HCEC 1CT (cell line): Measurements from ENCODE around the gene RGS3.
"Not testable (repeated sequence)": the region's sequence is repeated elsewhere in the genome, so short reads cannot be mapped to it uniquely, and the experiment has no call there.

Experiments used
- DNase-seq: peaks from one replicate; pipeline ENCODE4 v3.0.0-alpha.2; 2017

The RGS3 gene

DNA sequence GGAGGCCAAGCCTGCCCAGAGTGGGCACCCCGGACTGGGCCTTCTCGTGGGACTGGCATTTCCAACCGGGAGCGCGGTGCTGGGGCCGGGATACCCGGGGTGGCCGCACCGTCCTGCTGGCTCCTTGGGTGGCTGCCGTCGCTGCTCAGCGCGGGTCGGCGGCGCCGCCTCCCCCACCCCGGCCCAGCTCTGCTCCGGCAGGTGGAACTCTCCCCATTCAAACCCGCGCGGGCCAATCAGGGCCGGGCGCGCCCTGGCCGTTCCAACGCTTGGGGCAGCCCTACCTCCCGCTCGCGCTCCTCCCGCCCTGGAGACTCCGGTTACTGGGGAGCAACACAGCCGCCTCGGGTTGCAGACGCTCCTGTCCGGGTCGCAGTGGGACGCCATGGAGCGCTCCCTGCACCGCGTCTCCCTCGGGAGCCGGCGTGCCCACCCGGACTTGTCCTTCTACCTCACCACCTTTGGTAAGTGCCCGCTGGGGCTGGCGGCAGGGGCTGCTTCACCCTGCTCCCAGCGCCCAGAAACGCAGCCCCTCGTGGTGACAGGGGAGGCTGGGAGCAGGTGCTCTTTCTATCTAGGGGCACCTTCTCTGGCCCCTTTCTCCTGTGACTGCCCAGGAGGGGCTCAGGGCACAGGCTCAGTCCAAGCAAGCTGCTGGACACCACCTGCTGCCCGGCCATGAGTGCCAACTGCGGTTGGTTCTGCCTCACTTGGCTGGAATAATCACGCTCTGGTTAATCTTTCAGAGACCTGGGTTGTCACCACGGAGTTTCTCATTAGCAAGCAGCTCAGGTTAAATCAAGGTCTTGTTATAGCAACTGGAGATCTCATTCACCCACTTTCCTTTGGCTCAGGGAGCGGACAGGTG, at the start of gene RGS3:
RGS3 (plus strand) TSS at position 310 of the 868 bp plus-strand sequence; CDS start at position 386, 76 bp downstream.
- DNase-seq, result no peak

- no peak for DNase-seq
Measured at GRCh38 chr9:113416149-113416721, 47.3 kb upstream of the RGS3 start.

- no peak for DNase-seq
Measured at GRCh38 chr9:113417370-113417769, 46.2 kb upstream of the RGS3 start.

- no peak for DNase-seq
Measured at GRCh38 chr9:113421726-113422125, 41.8 kb upstream of the RGS3 start.

DNA sequence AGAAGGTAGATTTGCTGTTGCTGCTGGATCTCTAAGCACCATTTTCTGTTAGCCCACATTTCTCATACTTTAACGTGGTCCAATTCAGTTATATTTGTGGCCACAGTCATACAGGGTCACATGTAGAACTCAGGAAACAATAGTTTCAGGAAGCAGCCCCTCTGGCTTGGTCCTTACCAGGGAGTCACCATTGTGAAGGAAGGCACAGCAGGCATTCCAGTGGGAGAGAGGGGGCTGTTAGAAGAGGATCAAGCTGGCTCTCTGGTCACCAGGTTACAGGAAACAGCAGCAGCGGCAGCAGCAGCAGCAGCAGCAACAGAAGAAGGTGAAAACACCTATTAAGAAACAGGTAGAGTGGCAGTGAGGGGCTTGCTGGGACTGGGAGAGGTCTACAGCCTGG, 38.5 kb upstream of the RGS3 start:
- no peak for DNase-seq

GRCh38 chr9:113426701-113427100, 36.8 kb upstream of the RGS3 start:
- no peak for DNase-seq

DNA sequence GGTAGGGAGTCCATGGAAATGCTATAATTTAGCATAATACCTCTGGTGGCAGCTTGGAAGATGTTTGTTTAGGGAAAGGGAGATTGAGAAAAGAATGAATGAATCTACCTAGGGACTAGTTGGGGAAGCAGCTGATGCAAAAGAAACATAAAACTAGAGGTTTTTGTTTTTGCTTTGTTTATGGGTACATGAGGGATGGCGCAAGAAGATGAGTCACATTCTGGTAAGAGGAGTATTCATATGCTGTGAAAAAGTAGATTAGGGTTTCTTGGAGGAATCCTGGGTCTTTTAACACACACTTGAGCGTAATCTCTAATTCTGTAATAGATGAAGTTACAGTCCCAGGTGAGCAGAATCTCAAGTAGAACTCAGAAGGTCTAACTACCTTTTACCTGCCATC, 35.9 kb upstream of the RGS3 start:
- peak; percentile 64 for DNase-seq

DNA sequence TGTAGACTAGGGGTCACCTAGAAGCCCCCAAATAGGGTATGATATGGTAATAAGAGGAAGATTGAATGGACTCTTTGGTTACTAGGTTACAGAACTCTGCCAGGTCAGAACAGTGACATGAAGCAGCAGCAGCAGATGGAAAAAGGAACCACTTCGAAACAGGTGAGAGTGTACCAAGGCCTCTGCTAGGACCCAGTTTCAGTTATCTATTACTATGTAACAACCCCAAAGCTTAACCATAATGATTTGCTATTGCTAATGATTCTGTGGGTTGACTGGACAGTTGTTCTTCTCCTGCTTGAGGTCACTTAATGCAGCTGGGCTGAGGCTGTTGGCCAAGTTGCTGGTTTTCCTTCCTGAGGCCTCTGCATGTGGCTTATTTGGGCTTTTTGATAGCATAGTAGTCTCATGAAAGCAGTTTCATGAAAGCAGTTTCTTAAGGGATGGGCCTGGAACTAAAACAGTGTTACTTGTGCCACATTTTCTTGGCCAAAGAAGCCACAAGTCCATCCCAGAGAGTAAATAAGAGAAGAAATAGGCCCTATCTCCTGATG, 35.4 kb upstream of the RGS3 start:
- DNase-seq, result no peak

DNA sequence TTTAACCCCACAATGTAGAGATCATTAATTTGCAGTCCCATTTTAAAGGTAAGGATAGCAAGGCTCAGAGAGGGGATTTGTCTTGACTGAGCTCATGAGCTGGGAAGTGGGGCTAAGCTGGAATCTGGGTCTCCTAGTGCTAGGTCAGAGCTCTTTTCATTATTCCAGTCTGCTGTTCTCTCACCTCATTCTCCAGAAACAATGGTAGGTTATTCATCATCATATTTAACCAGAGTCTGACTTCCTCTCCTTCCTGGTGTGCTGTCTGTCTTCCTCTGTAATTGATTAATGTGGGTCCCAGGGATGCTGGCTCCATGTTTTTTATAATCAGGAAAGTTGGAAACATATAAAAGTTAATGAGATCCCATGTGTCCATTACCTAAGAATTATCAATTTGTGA, 32.3 kb upstream of the RGS3 start:
- no peak for DNase-seq

GRCh38 chr9:113436728-113437515, 26.6 kb upstream of the RGS3 start:
- DNase-seq, result no peak

- DNase-seq, result not testable (repeated sequence)
Measured at GRCh38 chr9:113437716-113438115, 25.8 kb upstream of the RGS3 start.

DNA sequence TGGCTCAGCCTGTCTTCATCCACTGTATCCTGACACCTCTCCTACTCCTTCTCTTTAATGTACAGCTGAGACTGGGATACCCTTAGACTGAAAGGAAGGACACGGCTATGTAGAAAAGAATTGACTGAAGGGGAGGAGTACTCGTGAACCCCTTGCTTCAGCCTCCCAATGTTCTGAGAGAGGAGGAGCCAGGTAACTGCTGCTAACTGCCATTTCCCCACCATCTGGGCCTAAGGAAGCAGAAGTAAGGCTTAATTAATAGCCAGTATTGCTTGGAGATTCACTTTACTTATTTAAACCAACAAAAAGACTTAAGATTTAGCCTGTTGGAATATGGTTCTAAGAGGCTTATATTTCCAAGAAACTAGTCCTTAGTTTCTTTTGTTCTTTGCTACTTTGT, 18.8 kb upstream of the RGS3 start:
- no peak for DNase-seq

GRCh38 chr9:113446323-113446740, 17.2 kb upstream of the RGS3 start:
- peak; percentile 44 for DNase-seq

DNA sequence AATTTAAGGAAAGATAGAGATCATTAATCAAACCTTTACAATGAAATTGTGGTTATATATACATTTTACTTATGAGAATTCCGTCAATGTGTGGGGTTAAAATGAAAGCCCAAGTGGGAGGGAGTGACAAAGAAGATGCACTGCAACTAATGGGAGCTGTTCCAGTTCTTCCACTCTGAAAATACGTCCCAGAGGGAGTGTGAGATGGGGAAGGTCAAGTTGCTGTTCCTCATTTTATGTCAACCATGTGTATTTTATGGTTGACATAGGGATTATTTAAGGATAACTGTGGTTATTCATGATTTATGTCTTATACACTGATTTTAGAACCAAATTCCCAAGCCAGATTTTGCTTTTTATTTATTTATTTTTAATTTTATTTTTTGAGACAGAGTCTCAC, 14.2 kb upstream of the RGS3 start:
- no peak for DNase-seq

DNA sequence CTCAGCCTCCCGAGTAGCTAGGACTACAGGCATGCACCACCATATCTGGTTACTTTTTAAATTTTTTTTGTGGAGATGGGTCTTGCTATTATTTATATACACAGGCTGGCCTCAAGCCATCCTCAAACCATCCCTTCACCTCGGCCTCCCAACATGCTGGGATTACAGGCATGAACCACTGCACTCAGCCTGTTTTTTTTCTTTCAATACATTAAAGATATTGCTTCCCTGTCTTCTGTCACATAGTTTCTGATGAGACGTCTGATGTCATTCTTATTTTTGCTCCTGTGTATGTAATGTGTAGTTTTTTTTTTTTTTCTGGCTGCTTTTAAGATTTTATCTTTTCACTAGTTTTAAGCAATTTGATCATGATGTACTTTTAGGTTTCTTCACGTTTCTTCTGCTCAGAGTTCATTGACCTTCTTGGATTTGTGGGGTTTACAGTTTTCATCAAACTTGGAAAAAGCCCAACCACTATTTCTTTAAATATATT, 11.4 kb upstream of the RGS3 start:
- no peak for DNase-seq

DNA sequence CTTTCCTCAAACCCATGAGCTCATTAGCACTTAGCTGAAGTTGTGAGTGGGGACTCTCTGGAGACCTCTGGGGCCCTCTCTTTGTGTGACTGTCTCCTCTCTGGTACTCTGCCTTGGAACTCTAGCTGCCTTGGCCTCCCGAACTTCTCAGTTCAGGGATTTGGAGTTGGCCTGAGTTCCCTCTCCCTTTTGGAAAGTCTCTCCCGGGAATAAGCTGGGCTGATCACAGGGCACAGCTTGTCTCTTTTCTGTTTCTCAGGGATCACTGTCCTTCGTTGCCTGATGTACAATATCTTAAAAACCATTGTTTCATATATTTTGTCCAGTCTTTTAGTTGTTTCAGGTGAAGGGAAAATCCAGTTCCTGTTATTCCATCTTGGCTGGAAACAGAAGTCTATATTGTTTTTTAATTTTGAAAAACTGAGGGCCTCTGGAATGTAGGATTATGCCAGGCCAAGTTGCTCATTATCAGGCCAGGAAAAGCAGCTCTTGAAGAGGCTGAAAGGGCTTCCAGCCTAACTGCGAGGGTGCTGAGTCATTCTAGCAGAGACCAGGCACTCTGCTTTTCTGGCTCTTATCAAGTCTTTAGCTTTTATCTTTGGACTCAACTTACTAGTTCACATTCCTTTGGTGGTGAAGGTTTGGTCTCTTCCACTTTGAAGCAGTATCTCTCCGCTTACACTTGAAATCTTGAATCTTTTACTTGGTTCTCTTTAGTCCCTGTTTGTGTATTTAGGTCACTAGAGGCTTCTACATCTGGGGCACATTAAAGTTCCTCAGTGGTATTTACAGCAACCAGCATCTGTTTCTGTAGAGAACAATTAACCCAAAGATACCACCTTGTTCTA, 8.4 kb upstream of the RGS3 start:
- peak; percentile 77 for DNase-seq

DNA sequence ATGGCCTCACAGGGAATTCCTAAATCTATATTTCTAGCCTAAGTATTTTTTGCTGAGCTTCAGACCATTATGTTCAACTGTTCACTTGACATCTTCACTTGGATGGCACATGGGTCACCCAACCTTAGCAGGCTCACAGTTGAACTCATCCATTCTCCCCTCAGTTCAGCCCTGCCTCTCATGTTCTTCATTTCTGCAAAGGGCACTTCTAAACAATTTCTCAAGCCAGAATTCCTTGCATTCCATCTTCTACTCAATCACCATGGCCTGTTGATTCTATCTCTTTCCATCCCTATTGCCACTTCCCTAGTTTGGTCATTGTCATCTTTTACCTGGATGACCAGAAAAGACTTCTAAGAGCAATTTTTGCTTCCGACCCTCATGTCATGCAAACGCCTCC, 7.3 kb upstream of the RGS3 start:
- peak; percentile 14 for DNase-seq

DNA sequence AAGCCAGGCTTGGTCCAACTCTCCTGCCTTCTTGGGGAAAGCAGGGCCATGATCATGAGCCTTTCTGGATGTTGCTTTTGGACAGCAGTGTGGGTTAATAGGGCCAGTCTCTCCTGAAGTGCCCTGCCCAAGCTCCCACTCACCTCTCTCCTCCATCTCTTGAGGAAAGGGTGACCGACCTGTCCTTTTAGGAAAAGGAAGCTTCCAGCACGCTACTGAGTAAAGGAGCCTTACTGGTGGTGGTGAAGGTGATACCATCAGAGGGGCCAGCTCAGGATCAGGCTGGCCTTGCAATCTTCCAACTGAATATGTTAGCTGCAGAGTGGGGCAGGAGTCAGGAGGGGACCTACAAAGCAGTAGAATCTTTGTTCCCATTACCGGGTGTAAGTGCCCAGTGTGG, 2.2 kb upstream of the RGS3 start:
- no peak for DNase-seq

DNA sequence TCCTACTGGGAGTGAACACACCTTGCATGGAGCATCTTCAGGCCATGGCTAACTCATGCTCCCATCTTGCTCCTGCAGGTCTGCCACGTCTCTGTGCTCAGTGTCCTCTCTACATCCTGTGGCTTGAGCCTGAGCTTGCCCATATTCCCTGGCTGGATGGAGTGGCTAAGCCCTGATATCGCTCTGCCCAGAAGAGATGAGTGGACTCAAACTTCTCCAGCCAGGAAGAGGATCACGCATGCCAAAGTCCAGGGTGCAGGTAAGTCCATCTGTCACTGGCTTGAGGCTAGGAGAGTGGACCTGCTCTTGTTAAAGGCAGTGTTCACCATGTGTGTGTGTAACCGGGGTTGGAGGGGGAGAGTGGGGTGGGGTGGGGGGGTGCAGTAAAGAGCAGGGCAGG, 1.6 kb upstream of the RGS3 start:
- DNase-seq, result no peak

GRCh38 chr9:113462781-113463286, 693 bp upstream of the RGS3 start:
- DNase-seq, result no peak

GRCh38 chr9:113464286-113464660, 746 bp downstream of the RGS3 start:
- DNase-seq, result no peak

- DNase-seq, result no peak
Measured at GRCh38 chr9:113465599-113466140, 2.1 kb downstream of the RGS3 start.
